ENCODE data around the gene NUP210. TPM values are rescaled to one million over a fixed set of nuclear protein-coding genes. Genes with fewer than 3 reads are reported as not detected.

Gene NUP210
- total and polyA plus RNA-seq, 2 experiments from 2014 or later, result 13.8 to 73.9 TPM

DNA sequence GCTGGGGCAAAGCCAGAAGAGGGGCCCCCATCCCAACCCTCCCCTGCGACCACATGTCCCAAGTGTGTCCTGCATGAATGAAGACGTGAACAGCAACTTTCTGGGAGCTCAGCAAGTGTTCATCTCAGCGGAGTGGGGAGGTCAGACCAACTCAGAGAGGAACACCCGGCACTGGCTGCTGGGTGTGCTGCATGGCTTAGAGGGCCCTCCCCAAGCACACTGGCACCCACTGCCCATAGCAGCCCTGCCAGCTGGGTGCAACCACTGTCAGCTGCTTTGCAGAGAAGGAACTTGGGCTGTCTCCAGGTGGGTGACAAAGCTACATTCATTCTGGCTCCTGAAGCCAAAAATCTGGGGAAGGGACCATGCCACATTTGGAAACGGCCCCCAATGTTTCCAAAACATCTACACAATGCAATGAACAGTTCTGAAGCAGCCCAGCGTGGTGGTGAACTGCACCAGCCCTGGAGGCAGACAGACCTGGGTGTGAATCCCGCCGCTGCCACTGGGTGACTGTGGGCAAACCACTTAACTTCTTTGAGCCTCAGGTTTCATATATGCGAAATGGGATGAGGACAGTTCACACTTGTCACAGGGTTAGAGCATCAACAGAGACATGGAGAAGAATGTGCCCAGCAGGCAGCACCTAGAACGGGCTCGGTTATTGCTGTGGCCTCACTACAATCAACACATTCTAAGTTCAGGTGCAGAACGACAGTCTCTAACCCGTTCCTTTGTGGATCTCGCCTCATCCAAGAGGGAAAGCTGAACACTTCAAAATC lies 145.4 kb downstream of the NUP210 start:
- ATAC-seq (no peak), DNase-seq (ENCODE audit: low spot score) (no peak)
- Mint-ChIP-seq H3K4me3 (no peak overlapping the region), H3K4me1 (peaks cover 13% of the 10 kb centered on the region), H3K9me3 (peaks cover 3% of the 10 kb centered on the region; the same call in 1 of the 3 replicates), H3K36me3 (ENCODE audit: low read depth) (peaks cover 4% of the 10 kb centered on the region; the same call in 1 of the 3 replicates), H3K27me3 (ENCODE audit: insufficient read depth, low read depth, poor library complexity) (peaks cover 8% of the 10 kb centered on the region), H3K27ac (no peak overlapping the region)
- no peak overlapping the region for H3K4me2 ChIP-seq
- H3K79me2 ChIP-seq (replicated peaks; ENCODE audit: insufficient read depth), result no peaks in the 10 kb centered on the region
- no peaks in the 10 kb centered on the region for H4K20me1 ChIP-seq (replicated peaks; ENCODE audit: insufficient read depth)
- no peaks in the 10 kb centered on the region for H3K36me3 ChIP-seq (ENCODE audit: insufficient read depth)
- no peak overlapping the region for H3K27ac ChIP-seq (ENCODE audit: low read depth)
- TF ChIP-seq JUNB (IDR thresholded peaks at IDR 0.05; ENCODE audit: unreplicated experiment) (no peak), NANOG (IDR thresholded peaks at IDR 0.05; ENCODE audit: borderline replicate concordance) (no peak), ZNF462 (CRISPR knock-in tag; IDR thresholded peaks at IDR 0.05) (no peak), EZH2phosphoT487 (IDR thresholded peaks at IDR 0.05; ENCODE audit: unreplicated experiment) (no peak), REST (IDR thresholded peaks at IDR 0.05; ENCODE audit: unreplicated experiment) (no peak), ZNF114 (CRISPR knock-in tag; IDR thresholded peaks at IDR 0.05) (no peak), EZH2 (IDR thresholded peaks at IDR 0.05; ENCODE audit: low read depth, unreplicated experiment) (no peak), CREB1 (CRISPR knock-in tag; IDR thresholded peaks at IDR 0.05; ENCODE audit: low read depth) (no peak), STAT1 (IDR thresholded peaks at IDR 0.05; ENCODE audit: unreplicated experiment) (no peak), ZNF331 (CRISPR knock-in tag; IDR thresholded peaks at IDR 0.05; ENCODE audit: low read depth) (no peak), POLR2AphosphoS5 (IDR thresholded peaks at IDR 0.05; ENCODE audit: low read depth) (no peak)
- TF ChIP-seq, protein P1, sequence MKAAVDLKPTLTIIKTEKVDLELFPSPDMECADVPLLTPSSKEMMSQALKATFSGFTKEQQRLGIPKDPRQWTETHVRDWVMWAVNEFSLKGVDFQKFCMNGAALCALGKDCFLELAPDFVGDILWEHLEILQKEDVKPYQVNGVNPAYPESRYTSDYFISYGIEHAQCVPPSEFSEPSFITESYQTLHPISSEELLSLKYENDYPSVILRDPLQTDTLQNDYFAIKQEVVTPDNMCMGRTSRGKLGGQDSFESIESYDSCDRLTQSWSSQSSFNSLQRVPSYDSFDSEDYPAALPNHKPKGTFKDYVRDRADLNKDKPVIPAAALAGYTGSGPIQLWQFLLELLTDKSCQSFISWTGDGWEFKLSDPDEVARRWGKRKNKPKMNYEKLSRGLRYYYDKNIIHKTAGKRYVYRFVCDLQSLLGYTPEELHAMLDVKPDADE (IDR thresholded peaks at IDR 0.05), result no peak
- TF ChIP-seq, protein P2, sequence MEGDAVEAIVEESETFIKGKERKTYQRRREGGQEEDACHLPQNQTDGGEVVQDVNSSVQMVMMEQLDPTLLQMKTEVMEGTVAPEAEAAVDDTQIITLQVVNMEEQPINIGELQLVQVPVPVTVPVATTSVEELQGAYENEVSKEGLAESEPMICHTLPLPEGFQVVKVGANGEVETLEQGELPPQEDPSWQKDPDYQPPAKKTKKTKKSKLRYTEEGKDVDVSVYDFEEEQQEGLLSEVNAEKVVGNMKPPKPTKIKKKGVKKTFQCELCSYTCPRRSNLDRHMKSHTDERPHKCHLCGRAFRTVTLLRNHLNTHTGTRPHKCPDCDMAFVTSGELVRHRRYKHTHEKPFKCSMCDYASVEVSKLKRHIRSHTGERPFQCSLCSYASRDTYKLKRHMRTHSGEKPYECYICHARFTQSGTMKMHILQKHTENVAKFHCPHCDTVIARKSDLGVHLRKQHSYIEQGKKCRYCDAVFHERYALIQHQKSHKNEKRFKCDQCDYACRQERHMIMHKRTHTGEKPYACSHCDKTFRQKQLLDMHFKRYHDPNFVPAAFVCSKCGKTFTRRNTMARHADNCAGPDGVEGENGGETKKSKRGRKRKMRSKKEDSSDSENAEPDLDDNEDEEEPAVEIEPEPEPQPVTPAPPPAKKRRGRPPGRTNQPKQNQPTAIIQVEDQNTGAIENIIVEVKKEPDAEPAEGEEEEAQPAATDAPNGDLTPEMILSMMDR (conservative IDR thresholded peaks at IDR 0.05; ENCODE audit: low read depth in 2 of 2), result no peak
- no peak overlapping the region for H3K4me3 ChIP-seq
- H2AFZ ChIP-seq, result no peak overlapping the region
- no peaks in the 10 kb centered on the region for H3K4me1 ChIP-seq (ENCODE audit: insufficient read depth)
- H3K9me2 ChIP-seq (ENCODE audit: insufficient read depth), result no peaks in the 10 kb centered on the region
- no peaks in the 10 kb centered on the region for H3K27me3 ChIP-seq (ENCODE audit: insufficient read depth)
- no peaks in the 10 kb centered on the region for H3F3A ChIP-seq (replicated peaks; ENCODE audit: low read depth)

Measured in GM23338 (cell line).